HepG2 (cell line): ENCODE results near the gene RNF213. TPM values are rescaled to one million over a fixed set of nuclear protein-coding genes. Genes with fewer than 3 reads are reported as not detected.
A peak's percentile ranks its signal among the peaks of the same experiment; 100 is the strongest.

Experiments
- ARNTL ChIP-seq: sonication (generic); formaldehyde crosslinking; IDR thresholded peaks from 2 replicates; pipeline ENCODE4 v1.4.0; 2020; ENCODE audit warnings: mild to moderate bottlenecking, missing genetic modification reagents
- CBX1 ChIP-seq: IDR thresholded peaks from one replicate; pipeline ENCODE4 v1.6.1; 2016; ENCODE audit warnings: antibody characterized with exemption, low read depth
- CTCF ChIP-seq: sonication (generic); formaldehyde crosslinking; IDR thresholded peaks from 2 replicates; pipeline ENCODE4 v1.5.0; 2020; ENCODE audit warnings: mild to moderate bottlenecking, missing genetic modification reagents, moderate library complexity
- ERF ChIP-seq: IDR thresholded peaks from 2 replicates; pipeline ENCODE4 v1.6.1; 2018; ENCODE audit warnings: missing biosample characterization, missing genetic modification reagents
- FOXA1 ChIP-seq, 2 experiments: fragments of 450-650 bp in 1 of 2; sonication (generic) in 1 of 2; formaldehyde crosslinking in 1 of 2; IDR thresholded peaks; 2 replicates each; pipeline versions ENCODE4 v1.4.0 to v1.6.1; 2016 to 2020; ENCODE audit warnings: missing genetic modification reagents in 1 of 2
- HDAC2 ChIP-seq: sonication (generic); formaldehyde crosslinking; IDR thresholded peaks from 2 replicates; pipeline ENCODE4 v1.4.0; 2020; ENCODE audit warnings: missing genetic modification reagents
- ISL2 ChIP-seq: sonication (generic); formaldehyde crosslinking; IDR thresholded peaks from 2 replicates; pipeline ENCODE4 v1.5.0; 2020; ENCODE audit warnings: missing genetic modification reagents
- JUN ChIP-seq: sonication (generic); formaldehyde crosslinking; IDR thresholded peaks from 2 replicates; pipeline ENCODE4 v1.4.0; 2020; ENCODE audit warnings: mild to moderate bottlenecking, missing genetic modification reagents
- MIER2 ChIP-seq: IDR thresholded peaks from 2 replicates; pipeline ENCODE4 v1.6.1; 2016; ENCODE audit warnings: missing biosample characterization, missing genetic modification reagents
- NFKBIZ ChIP-seq: IDR thresholded peaks from 2 replicates; pipeline ENCODE4 v1.6.1; 2018; ENCODE audit warnings: missing genetic modification reagents, missing compliant biosample characterization
- PAF1 ChIP-seq: IDR thresholded peaks from 2 replicates; pipeline ENCODE4 v1.6.1; 2016; ENCODE audit warnings: missing genetic modification reagents, missing compliant biosample characterization
- SETDB1 ChIP-seq: sonication (generic); formaldehyde crosslinking; IDR thresholded peaks from 2 replicates; pipeline ENCODE4 v1.5.1; 2020; ENCODE audit warnings: missing genetic modification reagents, mild to moderate bottlenecking, borderline replicate concordance
- SIX1 ChIP-seq: sonication (generic); formaldehyde crosslinking; IDR thresholded peaks from 2 replicates; pipeline ENCODE4 v1.4.0; 2020; ENCODE audit warnings: missing genetic modification reagents, borderline replicate concordance
- SMAD1 ChIP-seq: sonication (generic); formaldehyde crosslinking; IDR thresholded peaks from 2 replicates; pipeline ENCODE4 v1.4.0; 2020; ENCODE audit warnings: missing genetic modification reagents, low read depth, mild to moderate bottlenecking, borderline replicate concordance
- TEAD3 ChIP-seq: optimal IDR thresholded peaks from 2 replicates; pipeline ENCODE3; 2016; ENCODE audit warnings: borderline replicate concordance
- ZBTB49 ChIP-seq: sonication (generic); formaldehyde crosslinking; IDR thresholded peaks from 2 replicates; pipeline ENCODE4 v1.4.0; 2020; ENCODE audit warnings: missing genetic modification reagents, borderline replicate concordance
- ZBTB8A ChIP-seq: sonication (generic); formaldehyde crosslinking; IDR thresholded peaks from 2 replicates; pipeline ENCODE4 v1.4.0; 2020; ENCODE audit warnings: mild to moderate bottlenecking, low read depth, missing genetic modification reagents, borderline replicate concordance
- ZFP82 ChIP-seq: sonication (generic); formaldehyde crosslinking; IDR thresholded peaks from 2 replicates; pipeline ENCODE4 v1.5.1; 2020; ENCODE audit warnings: mild to moderate bottlenecking, missing genetic modification reagents, borderline replicate concordance
- ZNF362 ChIP-seq: sonication (generic); formaldehyde crosslinking; IDR thresholded peaks from 2 replicates; pipeline ENCODE4 v1.4.0; 2020; ENCODE audit warnings: missing genetic modification reagents, mild to moderate bottlenecking, borderline replicate concordance
- ZNF468 ChIP-seq: sonication (generic); formaldehyde crosslinking; IDR thresholded peaks from 2 replicates; pipeline ENCODE4 v1.8.0; 2022; ENCODE audit warnings: mild to moderate bottlenecking, moderate library complexity, missing genetic modification reagents
- ZNF484 ChIP-seq: sonication (generic); formaldehyde crosslinking; IDR thresholded peaks from 2 replicates; pipeline ENCODE4 v1.5.1; 2020; ENCODE audit warnings: mild to moderate bottlenecking, low read depth, missing genetic modification reagents, borderline replicate concordance
- ZNF496 ChIP-seq: sonication (generic); formaldehyde crosslinking; IDR thresholded peaks from 2 replicates; pipeline ENCODE4 v1.8.1; 2023; ENCODE audit warnings: mild to moderate bottlenecking, moderate library complexity, missing genetic modification reagents; ENCODE audit not compliant: insufficient replicate concordance
- ZNF563 ChIP-seq: sonication (generic); formaldehyde crosslinking; IDR thresholded peaks from 2 replicates; pipeline ENCODE4 v1.8.0; 2022; ENCODE audit warnings: mild to moderate bottlenecking, moderate library complexity, missing genetic modification reagents
- ZSCAN22 ChIP-seq: sonication (generic); formaldehyde crosslinking; IDR thresholded peaks from 2 replicates; pipeline ENCODE4 v1.4.0; 2020; ENCODE audit warnings: mild to moderate bottlenecking, missing genetic modification reagents
- polyA plus RNA-seq, 8 experiments: library from polyadenylated mRNA; depleted of rRNA in 3 of 8; stranded (reverse) in 7 of 8; unstranded in 1 of 8; fragments of >200 nt; fragmentation: Illumina TruSeq in 4 of 8; extraction: Trizol in 4 of 8; gene quantifications; 2 replicates each; pipeline versions ENCODE4 v1.2.1 to v1.2.3, GENCODE V29; 2011 to 2016; ENCODE audit warnings: low read depth in 4 of 8, missing spikeins in 1 of 8, mixed read lengths in 1 of 8; ENCODE audit not compliant: insufficient read depth in 1 of 8
- total RNA-seq, 5 experiments: library from RNA; depleted of rRNA; stranded (reverse); fragments of >200 nt; fragmentation: Illumina TruSeq; extraction: Trizol; gene quantifications; 2 replicates each; pipeline ENCODE4 v1.2.3, GENCODE V29; 2016; ENCODE audit warnings: low read depth in 1 of 5

RNF213 gene
- total and polyA plus RNA-seq, 2 of the 13 experiments (the other 11 are each of a cell fraction or from before 2014, with no cell fraction given), result 38.6 to 38.7 TPM

GRCh38 chr17:80441133-80441578 is 180.5 kb downstream of the RNF213 start (continued):
- TF ChIP-seq TEAD3 (CRISPR knock-in tag) (peak; percentile 35), MIER2 (CRISPR knock-in tag) (peak; percentile 99), NFKBIZ (CRISPR knock-in tag) (peak; percentile 95), ZNF496 (CRISPR knock-in tag) (no peak), ZSCAN22 (CRISPR knock-in tag) (no peak), FOXA1 (IDR thresholded peaks at IDR 0.05) (no peak), FOXA1 (CRISPR knock-in tag; IDR thresholded peaks at IDR 0.05) (no peak), ZBTB8A (CRISPR knock-in tag) (no peak), ZFP82 (CRISPR knock-in tag) (0 out of 2 replicates have a peak, but pooled peaks have one; percentile 61), ZNF563 (peak; percentile 75; the same call in 1 of the 2 replicates), HDAC2 (peak; percentile 77), ERF (CRISPR knock-in tag) (peak; percentile 98), SIX1 (CRISPR knock-in tag) (0 out of 2 replicates have a peak, but pooled peaks have one; percentile 28), ZNF362 (CRISPR knock-in tag) (no peak), ARNTL (peak; percentile 62; the same call in 1 of the 2 replicates), ISL2 (CRISPR knock-in tag) (peak; percentile 65; the same call in 1 of the 2 replicates), CBX1 (no peak), SMAD1 (no peak), ZNF484 (CRISPR knock-in tag) (no peak), CTCF (CRISPR knock-in tag) (0 out of 2 replicates have a peak, but pooled peaks have one; percentile 10), SETDB1 (no peak), ZNF468 (CRISPR knock-in tag) (no peak), JUN (CRISPR knock-in tag) (no peak), PAF1 (CRISPR knock-in tag) (no peak), ZBTB49 (CRISPR knock-in tag) (peak; percentile 97; the same call in 1 of the 2 replicates)
